SK-N-SH (cell line): Measurements from ENCODE around the gene PSME4. TPM values are rescaled to one million over a fixed set of nuclear protein-coding genes. Genes with fewer than 3 reads are reported as not detected.

Experiments
- CTCF ChIA-PET: fragments of 300-600, 350-600 bp; formaldehyde crosslinking; extraction: SDS; loops from one replicate; lab custom pipeline; 2021; lab: Yijun Ruan, JAX
- POLR2A ChIA-PET: fragments of 350-600 bp; sonication (Branson Sonifier 250); formaldehyde crosslinking; extraction: SDS; loops from one replicate; lab custom pipeline; 2020; ENCODE audit warnings: antibody characterized with exemption, inconsistent platforms; lab: Yijun Ruan, JAX
- DNase-seq: peaks from one replicate; pipeline ENCODE4 v3.0.0; 2012
- H2AFZ ChIP-seq: fragments of 200-600 bp; sonication (generic); 2 replicates; pipeline ENCODE4 v1.8.1; 2016; ENCODE audit warnings: antibody characterized with exemption, mild to moderate bottlenecking, low read depth
- H3F3A ChIP-seq: fragments of 200-600 bp; sonication (generic); replicated peaks from 2 replicates; pipeline ENCODE3; 2016; ENCODE audit warnings: antibody characterized with exemption, mild to moderate bottlenecking; ENCODE audit not compliant: insufficient read depth
- H3K27ac ChIP-seq, 2 experiments: fragments of 200-500 bp in 1 of 2; fragments of 200-600 bp in 1 of 2; sonication (Bioruptor generic) in 1 of 2; sonication (generic), shearing (Covaris generic) in 1 of 2; 2 replicates each; pipeline versions ENCODE4 v1.5.1 to v1.6.1; 2014 to 2016; ENCODE audit warnings: low read depth in 2 of 2, inconsistent platforms in 1 of 2, low read length in 1 of 2, mild to moderate bottlenecking in 1 of 2, mixed read lengths in 1 of 2
- H3K27me3 ChIP-seq: fragments of 200-600 bp; sonication (generic), shearing (Covaris generic); 2 replicates; pipeline ENCODE4 v1.6.1; 2016; ENCODE audit warnings: mixed run types; ENCODE audit not compliant: insufficient read depth
- H3K36me3 ChIP-seq, 2 experiments: fragments of 200-500 bp in 1 of 2; fragments of 200-600 bp in 1 of 2; sonication (Bioruptor generic) in 1 of 2; sonication (generic) in 1 of 2; replicated peaks in 1 of 2; 2 replicates each; pipeline versions ENCODE3 to v1.5.1; 2014 to 2016; ENCODE audit warnings: low read length in 1 of 2, mild to moderate bottlenecking in 1 of 2; ENCODE audit not compliant: insufficient read depth in 2 of 2, control insufficient read depth in 1 of 2
- H3K4me1 ChIP-seq, 2 experiments: fragments of 200-500 bp in 1 of 2; fragments of 200-600 bp in 1 of 2; sonication (Bioruptor generic) in 1 of 2; sonication (generic), shearing (Covaris generic) in 1 of 2; 2 replicates each; pipeline versions ENCODE4 v1.5.1 to v1.6.1; 2014 to 2016; ENCODE audit warnings: low read depth in 1 of 2, low read length in 1 of 2, mixed run types in 1 of 2; ENCODE audit not compliant: insufficient read depth in 2 of 2, control insufficient read depth in 1 of 2
- H3K4me2 ChIP-seq: fragments of 200-600 bp; sonication (generic), shearing (Covaris generic); 2 replicates; pipeline ENCODE4 v1.6.1; 2017; ENCODE audit warnings: mixed run types
- H3K4me3 ChIP-seq, 2 experiments: fragments of 200-500 bp in 1 of 2; fragments of 200-600 bp in 1 of 2; sonication (Bioruptor generic) in 1 of 2; sonication (generic), shearing (Covaris generic) in 1 of 2; 2 replicates each; pipeline versions ENCODE4 v1.5.1 to v1.8.1; 2014 to 2016; ENCODE audit warnings: low read depth in 2 of 2, inconsistent platforms in 1 of 2, low read length in 1 of 2, mild to moderate bottlenecking in 1 of 2, mixed read lengths in 1 of 2, moderate library complexity in 1 of 2
- H3K79me2 ChIP-seq: fragments of 200-600 bp; sonication (generic); 2 replicates; pipeline ENCODE4 v1.8.1; 2017; ENCODE audit warnings: mild to moderate bottlenecking; ENCODE audit not compliant: insufficient read depth
- H3K9ac ChIP-seq: fragments of 200-600 bp; sonication (generic); 2 replicates; pipeline ENCODE4 v1.6.1; 2017; ENCODE audit warnings: mixed run types
- H3K9me2 ChIP-seq: fragments of 200-600 bp; sonication (generic); 2 replicates; pipeline ENCODE4 v1.6.1; 2017; ENCODE audit warnings: mixed run types
- H3K9me3 ChIP-seq: fragments of 200-600 bp; sonication (generic); 2 replicates; pipeline ENCODE4 v1.6.1; 2017; ENCODE audit warnings: mixed run types, mild to moderate bottlenecking, moderate library complexity
- H4K20me1 ChIP-seq: fragments of 200-600 bp; sonication (generic); 2 replicates; pipeline ENCODE4 v1.6.1; 2017; ENCODE audit warnings: mild to moderate bottlenecking, mixed run types; ENCODE audit not compliant: insufficient read depth
- CHD2 ChIP-seq: fragments of 150-350 bp; IDR thresholded peaks from 2 replicates; pipeline ENCODE4 v1.6.1; 2018; ENCODE audit warnings: low read length; ENCODE audit not compliant: partially characterized antibody
- ELF1 ChIP-seq: IDR thresholded peaks from 2 replicates; pipeline ENCODE4 v1.4.0; 2012
- FOSL2 ChIP-seq: IDR thresholded peaks from 2 replicates; pipeline ENCODE4 v1.4.0; 2012; ENCODE audit warnings: low read depth, mild to moderate bottlenecking, moderate library complexity, borderline replicate concordance
- FOXJ3 ChIP-seq: sonication (generic); formaldehyde crosslinking; IDR thresholded peaks from 2 replicates; pipeline ENCODE4 v1.5.1; 2020; ENCODE audit warnings: mild to moderate bottlenecking, missing genetic modification reagents
- FOXM1 ChIP-seq: IDR thresholded peaks from 2 replicates; pipeline ENCODE4 v1.4.0; 2012; ENCODE audit warnings: low read depth, mild to moderate bottlenecking
- GATA2 ChIP-seq: sonication (generic); formaldehyde crosslinking; IDR thresholded peaks from 2 replicates; pipeline ENCODE4 v1.5.0; 2020; ENCODE audit warnings: mild to moderate bottlenecking, missing genetic modification reagents
- JUND ChIP-seq: IDR thresholded peaks from 2 replicates; pipeline ENCODE4 v1.4.0; 2012
- MAX ChIP-seq: IDR thresholded peaks from 2 replicates; pipeline ENCODE4 v1.4.0; 2012; ENCODE audit warnings: low read depth
- MEF2A ChIP-seq: IDR thresholded peaks from 2 replicates; pipeline ENCODE4 v1.4.0; 2012; ENCODE audit warnings: low read depth, borderline replicate concordance
- MXI1 ChIP-seq: IDR thresholded peaks from 2 replicates; pipeline ENCODE4 v1.6.1; 2012; ENCODE audit warnings: mild to moderate bottlenecking, low read depth, low read length, improper control_type of control experiment
- POLR2AphosphoS5 ChIP-seq: IDR thresholded peaks from 2 replicates; pipeline ENCODE4 v1.6.1; 2012; ENCODE audit warnings: low read depth, low read length
- RAD21 ChIP-seq: IDR thresholded peaks from 2 replicates; pipeline ENCODE4 v1.6.1; 2012; ENCODE audit warnings: mild to moderate bottlenecking, low read length
- SMC3 ChIP-seq: IDR thresholded peaks from 2 replicates; pipeline ENCODE4 v1.6.1; 2012; ENCODE audit warnings: low read depth, low read length, improper control_type of control experiment
- TAF1 ChIP-seq: IDR thresholded peaks from 2 replicates; pipeline ENCODE4 v1.6.1; 2012; ENCODE audit warnings: low read depth, mild to moderate bottlenecking, low read length, moderate library complexity, borderline replicate concordance
- TCF12 ChIP-seq: IDR thresholded peaks from 2 replicates; pipeline ENCODE4 v1.4.0; 2012
- USF1 ChIP-seq: IDR thresholded peaks from 2 replicates; pipeline ENCODE4 v1.4.0; 2012; ENCODE audit warnings: low read depth, borderline replicate concordance
- USF2 ChIP-seq: fragments of 150-350 bp; IDR thresholded peaks from 2 replicates; pipeline ENCODE4 v1.6.1; 2017; ENCODE audit warnings: antibody characterized with exemption, low read length, low read depth, borderline replicate concordance
- ZBTB33 ChIP-seq: IDR thresholded peaks from 2 replicates; pipeline ENCODE4 v1.4.0; 2012; ENCODE audit warnings: low read depth, borderline replicate concordance
- WGBS: methylation state at CpG from one replicate; pipeline ENCODE4 v1.1.6; 2017; ENCODE audit warnings: low lambda C conversion rate; 5-methylcytosine and 5-hydroxymethylcytosine counted together
- polyA plus RNA-seq, 3 experiments: library from polyadenylated mRNA; depleted of rRNA; stranded (reverse); fragments of >200 nt; gene quantifications; 2 replicates each; pipeline ENCODE4 v1.2.3, GENCODE V29; 2012

PSME4 gene
- polyA plus RNA-seq, 1 of the 3 experiments (the other 2 are of a cell fraction): 12.8 TPM

- POLR2A ChIA-PET: no interaction called here
- peak; percentile 25 for DNase-seq
- Histone ChIP-seq H3K27ac (no peak overlapping the region), H3K79me2 (no peaks in the 10 kb centered on the region), H3K4me2 (no peak overlapping the region), H4K20me1 (no peaks in the 10 kb centered on the region), H3K9ac (no peak overlapping the region), H3K9me2 (no peaks in the 10 kb centered on the region), H3K27me3 (no peaks in the 10 kb centered on the region), H3K9me3 (no peaks in the 10 kb centered on the region), H3K4me1 (no peaks in the 10 kb centered on the region), H3F3A (no peaks in the 10 kb centered on the region), H2AFZ (no peak overlapping the region), H3K4me3 (no peak overlapping the region), H3K36me3 (peaks cover 21 to 32% of the 10 kb centered on the region in 2 experiments)
- 90% methylated on average over 2 of the region's 2 CpGs for WGBS
- no peak for TF ChIP-seq USF1
- no peak for TF ChIP-seq FOSL2
- TF ChIP-seq MAX: no peak
- no peak for TF ChIP-seq MEF2A
- TF ChIP-seq SMC3: no peak
- no peak for TF ChIP-seq RAD21
- no peak for TF ChIP-seq TCF12
- TF ChIP-seq FOXJ3 (CRISPR knock-in tag): no peak
- TF ChIP-seq FOXM1: no peak
- no peak for TF ChIP-seq MXI1
- TF ChIP-seq ZBTB33: no peak
- TF ChIP-seq ELF1: no peak
- no peak for TF ChIP-seq JUND
- TF ChIP-seq USF2: no peak
- TF ChIP-seq CHD2: no peak
- no peak for TF ChIP-seq POLR2AphosphoS5
- TF ChIP-seq TAF1: no peak
- TF ChIP-seq GATA2 (CRISPR knock-in tag): no peak
- CTCF ChIA-PET: no interaction called here
Observed at GRCh38 chr2:53856272-53856671, 114.5 kb downstream of the PSME4 start.
